Right lobe of liver (tissue), 6 donors: ENCODE data around the gene STK17B. TPM values are rescaled to one million over a fixed set of nuclear protein-coding genes. Genes with fewer than 3 reads are reported as not detected.

ENCODE experiments used
- ATAC-seq, 4 donors: fragments of 200-7000 bp; cut with Tn5 transposase; one replicate each; pipeline ENCODE4 v1.9.1; 2020; ENCODE audit warnings: mild to moderate bottlenecking in 4 of 4, moderate library complexity in 4 of 4
- DNase-seq, 3 donors: peaks; one replicate each; pipeline ENCODE4 v3.0.0-alpha.2; 2020
- H3K27ac ChIP-seq, 3 donors: fragments of 200-600 bp; one replicate each; pipeline ENCODE4 v1.8.0; 2022
- H3K27me3 ChIP-seq, 2 donors: fragments of 200-600 bp; one replicate each; pipeline ENCODE4 v1.8.0; 2022
- H3K36me3 ChIP-seq, 4 donors: fragments of 200-600 bp; sonication (generic) in 1 of 4; one replicate each; pipeline versions ENCODE4 v1.5.1 to v1.8.0; 2017 to 2022; ENCODE audit warnings: control low read depth in 1 of 4
- H3K4me1 ChIP-seq, 4 donors: fragments of 200-600 bp; sonication (generic) in 1 of 4; one replicate each; pipeline versions ENCODE4 v1.5.1 to v1.8.0; 2017 to 2022; ENCODE audit warnings: control low read depth in 1 of 4
- H3K4me3 ChIP-seq, 3 donors: fragments of 200-600 bp; one replicate each; pipeline ENCODE4 v1.8.0; 2022
- H3K9me3 ChIP-seq, 4 donors: fragments of 200-600 bp; sonication (generic) in 1 of 4; one replicate each; pipeline versions ENCODE4 v1.5.1 to v1.8.0; 2017 to 2022; ENCODE audit warnings: control low read depth in 1 of 4
- CTCF ChIP-seq, 4 donors: fragments of 200-600 bp in 3 of 4; fragments of 450-650 bp in 1 of 4; IDR thresholded peaks; one replicate each; pipeline versions ENCODE4 v1.5.1 to v1.8.0; 2016 to 2022; ENCODE audit warnings: antibody characterized with exemption in 4 of 4, mild to moderate bottlenecking in 2 of 4
- POLR2A ChIP-seq: fragments of 450-650 bp; IDR thresholded peaks from one replicate; pipeline ENCODE4 v1.6.1; 2017; ENCODE audit warnings: antibody characterized with exemption, mild to moderate bottlenecking
- WGBS: methylation state at CpG from one replicate; pipeline ENCODE4 v1.1.6; 2018; ENCODE audit warnings: low coverage, low lambda C conversion rate; ENCODE audit not compliant: insufficient coverage; ENCODE audit errors: missing lambda C conversion rate; 5-methylcytosine and 5-hydroxymethylcytosine counted together
- intact Hi-C, 2 donors: fragments of 100-400 bp; cut with DNase I; formaldehyde crosslinking; loops; one replicate each; pipeline versions ENCODE4 v1.11.2 to v1.14.1; 2022
- long read RNA-seq: library from polyadenylated mRNA; unstranded; transcript quantifications from one replicate; pipeline ENCODE4 v2.0.0, GENCODE V29; 2019
- total RNA-seq, 6 experiments: library from RNA; depleted of rRNA in 2 of 6; stranded (reverse); fragments of >200 nt in 2 of 6; fragmentation: NEBNext Ultra II Directional in 3 of 6; extraction: Animal tissue kit (Norgen Biotek cat#: 25700) in 3 of 6; gene quantifications; one replicate each; pipeline versions ENCODE4 v1.1.0 to v1.2.4, GENCODE V29; 2016 to 2023
- donor health status: DM: no; HTN: yes; CAD: no.
- donor health status: DM: no; HTN: no; CAD: no.
- donor health status: DM: no; HTN: no; CAD: no.
- donor health status: DM: no; HTN: yes; CAD: no.
- donor health status: DM: no; HTN: yes; CAD: no.

Gene STK17B
- total RNA-seq, result 1 to 10 TPM; 1.7 to 8.7 (median 5.1) TPM
- long read RNA-seq, result 0 reads

- Histone ChIP-seq H3K4me3 (peak within 1 kb of the TSS; percentile 71 to 86 (median 72)), H3K27me3 (no peaks in the 10 kb centered on the region), H3K9me3 (no peaks in the 10 kb centered on the region), H3K36me3 (no peaks in the 10 kb centered on the region), H3K27ac (peak within 1 kb of the TSS; percentile 70 to 92 (median 76)), H3K4me1 (no peaks in the 10 kb centered on the region)
- peak; percentile 94 to 97 (median 96) for DNase-seq
- TF ChIP-seq CTCF (IDR thresholded peaks at IDR 0.05) (no peak), POLR2A (peak; percentile 93)
- intact Hi-C loops, result no loop called here
- 2% methylated on average over 12 of the region's 72 CpGs for WGBS
- ATAC-seq, result peak; percentile 94 to 97 (median 95)
Observed at GRCh38 chr2:196171248-196171871, at the start of gene STK17B. Gene STK17B (minus strand): TSS chr2:196171578. CDS start chr2:196163383, 8,195 bp downstream.

GRCh38 chr2:196220671-196221070 is 49.3 kb upstream of the STK17B start:
- Histone ChIP-seq H3K9me3 (no peaks in the 10 kb centered on the region), H3K27ac (no peak overlapping the region), H3K36me3 (no peaks in the 10 kb centered on the region), H3K4me3 (no peak overlapping the region), H3K27me3 (no peaks in the 10 kb centered on the region), H3K4me1 (no peaks in the 10 kb centered on the region)
- ATAC-seq, result no peak
- WGBS, result 65% methylated on average over 4 of the region's 4 CpGs
- TF ChIP-seq POLR2A (no peak), CTCF (IDR thresholded peaks at IDR 0.05) (no peak)
- intact Hi-C loops, result no loop called here
- no peak for DNase-seq

- intact Hi-C loops, result no loop called here
- DNase-seq, result no peak
- Histone ChIP-seq H3K4me3 (no peak overlapping the region), H3K27me3 (no peaks in the 10 kb centered on the region), H3K9me3 (no peaks in the 10 kb centered on the region), H3K4me1 (no peaks in the 10 kb centered on the region), H3K27ac (no peak overlapping the region), H3K36me3 (no peaks in the 10 kb centered on the region)
- no peak for TF ChIP-seq CTCF (IDR thresholded peaks at IDR 0.05)
- no peak for TF ChIP-seq POLR2A
- WGBS, result 25% methylated on average over 3 of the region's 3 CpGs
- peak in 3 of 4 donors; percentile 11 to 45 (median 23) for ATAC-seq
Observed at GRCh38 chr2:196219671-196220070, 48.3 kb upstream of the STK17B start.

GRCh38 chr2:196218106-196218505 is 46.7 kb upstream of the STK17B start:
- H3K36me3 ChIP-seq, result no peaks in the 10 kb centered on the region
- H3K27me3 ChIP-seq, result no peaks in the 10 kb centered on the region
- no peak overlapping the region for H3K4me3 ChIP-seq
- no peaks in the 10 kb centered on the region for H3K4me1 ChIP-seq
- DNase-seq (no peak), ATAC-seq (no peak)
- intact Hi-C loops, result no loop called here
- TF ChIP-seq CTCF (IDR thresholded peaks at IDR 0.05) (no peak), POLR2A (no peak)
- no peak overlapping the region for H3K27ac ChIP-seq
- 100% methylated on average over 1 of the region's 1 CpG for WGBS
- no peaks in the 10 kb centered on the region for H3K9me3 ChIP-seq
